K562 (cell line): Measurements from ENCODE around the gene ASF1B. TPM values are rescaled to one million over a fixed set of nuclear protein-coding genes. Genes with fewer than 3 reads are reported as not detected.

ENCODE experiments used
- ATAC-seq: fragments of 200-7000 bp; cut with Tn5 transposase; 3 replicates; pipeline ENCODE4 v1.9.1; 2020; ENCODE audit warnings: moderate library complexity
- BruUV-seq: library from RNA; stranded (reverse); fragments of 400-500 nt; replicated peaks from 2 replicates; lab custom pipeline; 2021; lab: Mats Ljungman, UMichigan
- CTCF ChIA-PET: fragments of 300-600 bp; formaldehyde crosslinking; extraction: SDS; loops from one replicate; lab custom pipeline; 2021; ENCODE audit warnings: low intra/inter-chr PET ratio; lab: Yijun Ruan, JAX
- POLR2A ChIA-PET: fragments of 300-600, 350-650 bp; sonication (Branson Sonifier 250); formaldehyde crosslinking; extraction: SDS; loops from one replicate; lab custom pipeline; 2021; ENCODE audit warnings: antibody characterized with exemption, inconsistent platforms; lab: Yijun Ruan, JAX
- DNase-seq, 4 experiments: peaks; one replicate each; pipeline versions ENCODE4 v3.0.0 to v3.0.0-alpha.2; 2011 to 2018; ENCODE audit warnings: low spot score in 3 of 4, mixed read lengths in 3 of 4; ENCODE audit errors: extremely low read depth in 1 of 4
- FAIRE-seq: peaks from 2 replicates; lab custom pipeline; 2011; peaks lifted over from hg19 to GRCh38; lab: Jason Lieb, UNC
- H2AFZ ChIP-seq: 2 replicates; pipeline ENCODE4 v1.6.0; 2011; ENCODE audit warnings: low read depth, low read length, control low read depth, inconsistent platforms
- H3K27ac ChIP-seq: fragments of 200-600 bp; 3 replicates; pipeline ENCODE4 v1.8.0; 2011; ENCODE audit warnings: low read depth, mild to moderate bottlenecking, control low read depth, inconsistent platforms, low read length, moderate library complexity, mixed read lengths; ENCODE audit errors: extremely low read depth
- H3K27me3 ChIP-seq, 2 experiments: fragments of 300-600 bp in 1 of 2; 2 replicates in 1 of 2; 3 replicates in 1 of 2; pipeline versions ENCODE4 v1.6.0 to v1.8.0; 2011; ENCODE audit warnings: inconsistent platforms in 2 of 2, low read length in 2 of 2, mild to moderate bottlenecking in 1 of 2, mixed read lengths in 1 of 2, moderate library complexity in 1 of 2; ENCODE audit not compliant: control insufficient read depth in 2 of 2, insufficient read depth in 2 of 2
- H3K36me3 ChIP-seq: fragments of 300-600 bp; 3 replicates; pipeline ENCODE4 v1.8.0; 2011; ENCODE audit warnings: mild to moderate bottlenecking, low read length, inconsistent platforms; ENCODE audit not compliant: control insufficient read depth, insufficient read depth
- H3K4me1 ChIP-seq, 2 experiments: fragments of 200-600 bp in 1 of 2; replicated peaks in 1 of 2; 2 replicates in 1 of 2; 3 replicates in 1 of 2; pipeline versions ENCODE4 v1.5.1 to v1.8.0; 2011; ENCODE audit warnings: inconsistent platforms in 2 of 2, low read length in 2 of 2, mild to moderate bottlenecking in 1 of 2, mixed read lengths in 1 of 2, moderate library complexity in 1 of 2; ENCODE audit not compliant: control insufficient read depth in 2 of 2, insufficient read depth in 2 of 2
- H3K4me2 ChIP-seq: 2 replicates; pipeline ENCODE4 v1.6.1; 2011; ENCODE audit warnings: low read length, control low read depth, inconsistent platforms, mixed read lengths; ENCODE audit not compliant: insufficient read depth
- H3K4me3 ChIP-seq: fragments of 200-600 bp; sonication (generic), shearing (Covaris generic); 2 replicates; pipeline ENCODE4 v1.5.1; 2016; ENCODE audit warnings: control low read depth, inconsistent platforms
- H3K79me2 ChIP-seq: fragments of 200-600 bp; 3 replicates; pipeline ENCODE4 v1.8.0; 2011; ENCODE audit warnings: low read length, inconsistent platforms; ENCODE audit not compliant: control insufficient read depth, insufficient read depth
- H3K9ac ChIP-seq, 2 experiments: 2 replicates each; pipeline versions ENCODE4 v1.6.0 to v1.6.1; 2011; ENCODE audit warnings: low read depth in 2 of 2, low read length in 2 of 2, control low read depth in 1 of 2, inconsistent platforms in 1 of 2, mild to moderate bottlenecking in 1 of 2, mixed read lengths in 1 of 2; ENCODE audit not compliant: insufficient read depth in 1 of 2
- H3K9me1 ChIP-seq: one replicate; pipeline ENCODE4 v1.6.0; 2011; ENCODE audit warnings: inconsistent platforms, mild to moderate bottlenecking, low read length, moderate library complexity; ENCODE audit not compliant: control insufficient read depth, insufficient read depth
- H3K9me3 ChIP-seq: replicated peaks from 2 replicates; pipeline ENCODE4 v1.5.1; 2011; ENCODE audit warnings: low read depth, low read length, inconsistent platforms; ENCODE audit not compliant: control insufficient read depth, insufficient read depth
- H4K20me1 ChIP-seq: replicated peaks from 2 replicates; pipeline ENCODE4 v1.6.1; 2011; ENCODE audit warnings: low read length, inconsistent platforms, mixed read lengths; ENCODE audit not compliant: control insufficient read depth, insufficient read depth
- ID3 ChIP-seq, 2 experiments: fragments of 250-450 bp in 1 of 2; fragments of 450-650 bp in 1 of 2; sonication (Bioruptor Pico) in 1 of 2; IDR thresholded peaks; 2 replicates each; pipeline versions ENCODE4 v1.6.1 to v1.8.0; 2016 to 2021; ENCODE audit warnings: mild to moderate bottlenecking in 2 of 2, moderate library complexity in 2 of 2, missing compliant biosample characterization in 1 of 2, missing genetic modification characterization in 1 of 2
- MAFK ChIP-seq: IDR thresholded peaks from 2 replicates; pipeline ENCODE4 v1.6.1; 2011; ENCODE audit warnings: low read length, improper control_type of control experiment
- POLR3A ChIP-seq: IDR thresholded peaks from 2 replicates; pipeline ENCODE4 v1.6.1; 2011; ENCODE audit warnings: borderline replicate concordance, mild to moderate bottlenecking, moderate library complexity; ENCODE audit not compliant: insufficient read length, insufficient read depth; ENCODE audit errors: extremely low read depth
- RBM22 ChIP-seq: fragments of 200-400 bp; formaldehyde crosslinking; IDR thresholded peaks from 2 replicates; pipeline ENCODE4 v1.6.1; 2018; ENCODE audit warnings: low read length, low read depth; ENCODE audit not compliant: poor library complexity, severe bottlenecking
- SAFB2 ChIP-seq: fragments of 200-400 bp; formaldehyde crosslinking; IDR thresholded peaks from 2 replicates; pipeline ENCODE4 v1.6.1; 2018; ENCODE audit warnings: borderline replicate concordance, low read length, low read depth, moderate library complexity; ENCODE audit not compliant: severe bottlenecking
- SMARCA5 ChIP-seq: fragments of 450-650 bp; IDR thresholded peaks from 2 replicates; pipeline ENCODE4 v1.6.1; 2016
- ZZZ3 ChIP-seq: fragments of 450-650 bp; IDR thresholded peaks from 2 replicates; pipeline ENCODE4 v1.6.1; 2016; ENCODE audit warnings: antibody characterized with exemption, mild to moderate bottlenecking, moderate library complexity
- WGBS: fragments of 100-300 bp; shearing (Covaris generic); methylation state at CpG from one replicate; pipeline ENCODE4 v1.1.6; 2016; ENCODE audit warnings: low coverage, mixed read lengths; ENCODE audit not compliant: insufficient coverage; ENCODE audit errors: missing lambda C conversion rate; 5-methylcytosine and 5-hydroxymethylcytosine counted together
- in situ Hi-C: fragments of 300-500 bp; cut with MboI; formaldehyde crosslinking; loops from 4 replicates; pipeline ENCODE4 v1.15.0; 2018; ENCODE audit warnings: inconsistent platforms, mixed read lengths
- intact Hi-C: fragments of 100-400 bp; cut with micrococcal nuclease; formaldehyde crosslinking; loops from 2 replicates; pipeline ENCODE4 v1.14.2; 2022
- polyA plus RNA-seq, 8 experiments: library from polyadenylated mRNA; depleted of rRNA in 4 of 8; stranded (reverse) in 5 of 8; unstranded in 3 of 8; fragments of >200 nt; fragmentation: Nextera tagmentation in 2 of 8; fragmentation: Illumina TruSeq in 1 of 8; extraction: Ambion mirVana in 2 of 8; extraction: Trizol in 1 of 8; gene quantifications; 2 replicates each; pipeline versions ENCODE4 v1.2.1 to v1.2.3, GENCODE V29; 2011 to 2014; ENCODE audit warnings: inconsistent platforms in 1 of 8, missing spikeins in 1 of 8
- total RNA-seq, 7 experiments: library from RNA; depleted of rRNA in 6 of 7; stranded (reverse); fragments of >200 nt in 6 of 7; fragmentation: Illumina TruSeq in 2 of 7; extraction: Trizol in 2 of 7; gene quantifications; 2 replicates each; pipeline versions ENCODE4 v1.2.1 to v1.2.3, GENCODE V29; 2011 to 2021; ENCODE audit warnings: low replicate concordance in 1 of 7
- TF ChIP-seq, protein P1 (sequence below): fragments of 450-650 bp; formaldehyde crosslinking; IDR thresholded peaks from 2 replicates; pipeline ENCODE4 v1.4.0; 2022; ENCODE audit warnings: missing genetic modification characterization
- TF ChIP-seq, protein P2 (sequence below): fragments of 450-650 bp; conservative IDR thresholded peaks from 2 replicates; pipeline ENCODE4 v1.6.1; 2016; ENCODE audit warnings: missing genetic modification characterization, low read depth, mild to moderate bottlenecking, control low read depth, missing compliant biosample characterization

The ASF1B gene
- total and polyA plus RNA-seq, 9 of the 15 experiments (the other 6 are each of a cell fraction or from before 2014, with no cell fraction given), result 6.0 to 69.4 (median 53.3) TPM

DNA sequence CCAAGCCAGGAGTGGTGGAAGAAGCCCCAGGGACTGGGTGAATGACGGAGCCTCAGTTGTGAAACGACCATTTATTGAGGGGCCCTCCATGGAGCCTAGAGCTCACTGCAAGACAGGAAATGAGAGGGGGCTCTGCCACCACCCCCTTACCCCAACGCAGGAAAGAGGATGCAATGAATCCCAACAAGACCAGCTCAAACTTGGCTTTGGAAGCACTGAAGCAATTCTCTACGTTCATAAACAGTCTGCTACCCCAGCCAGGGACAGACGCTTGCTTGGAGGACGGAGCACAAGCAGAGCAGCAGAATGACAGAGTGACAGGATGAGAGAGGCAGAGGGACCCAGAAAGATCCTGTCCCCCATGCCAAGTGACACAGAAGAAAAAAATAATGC is 19.9 kb downstream of the ASF1B start:
- Histone ChIP-seq H3K4me3 (peak overlapping the region; percentile 90), H3K4me2 (peak overlapping the region; percentile 95), H3K9me3 (no peaks in the 10 kb centered on the region), H3K79me2 (peaks cover 24% of the 10 kb centered on the region), H3K4me1 (peaks cover 47 to 68% of the 10 kb centered on the region in 2 experiments; a peak in 4 of 5 replicates), H3K9me1 (peaks cover 4% of the 10 kb centered on the region), H3K27me3 (no peaks in the 10 kb centered on the region), H4K20me1 (no peaks in the 10 kb centered on the region), H2AFZ (peak overlapping the region; percentile 71; the same call in 1 of the 2 replicates), H3K9ac (peak overlapping the region; percentile 52 to 92; a peak in 3 of 4 replicates), H3K36me3 (peaks cover 17% of the 10 kb centered on the region; the same call in 2 of the 3 replicates), H3K27ac (peak overlapping the region; percentile 55; the same call in 2 of the 3 replicates)
- DNase-seq (no peak), FAIRE-seq (peak; percentile 76), ATAC-seq (no peak)
- TF ChIP-seq, protein P1, sequence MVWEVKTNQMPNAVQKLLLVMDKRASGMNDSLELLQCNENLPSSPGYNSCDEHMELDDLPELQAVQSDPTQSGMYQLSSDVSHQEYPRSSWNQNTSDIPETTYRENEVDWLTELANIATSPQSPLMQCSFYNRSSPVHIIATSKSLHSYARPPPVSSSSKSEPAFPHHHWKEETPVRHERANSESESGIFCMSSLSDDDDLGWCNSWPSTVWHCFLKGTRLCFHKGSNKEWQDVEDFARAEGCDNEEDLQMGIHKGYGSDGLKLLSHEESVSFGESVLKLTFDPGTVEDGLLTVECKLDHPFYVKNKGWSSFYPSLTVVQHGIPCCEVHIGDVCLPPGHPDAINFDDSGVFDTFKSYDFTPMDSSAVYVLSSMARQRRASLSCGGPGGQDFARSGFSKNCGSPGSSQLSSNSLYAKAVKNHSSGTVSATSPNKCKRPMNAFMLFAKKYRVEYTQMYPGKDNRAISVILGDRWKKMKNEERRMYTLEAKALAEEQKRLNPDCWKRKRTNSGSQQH, result 0 out of 2 replicates have a peak, but pooled peaks have one; percentile 49
- no peak for TF ChIP-seq POLR3A
- POLR2A ChIA-PET, result interaction anchor here (0.6 to 2.0 kb wide), 2 partner anchors 20 to 34 kb away, joined by 5 to 8 read pairs; no protein-coding TSS in a partner anchor
- in situ Hi-C loops, result no loop called here
- 6% methylated on average over 6 of the region's 6 CpGs for WGBS
- intact Hi-C loops, result no loop called here
- CTCF ChIA-PET, result no interaction called here
- no TSS peak for BruUV-seq

DNA sequence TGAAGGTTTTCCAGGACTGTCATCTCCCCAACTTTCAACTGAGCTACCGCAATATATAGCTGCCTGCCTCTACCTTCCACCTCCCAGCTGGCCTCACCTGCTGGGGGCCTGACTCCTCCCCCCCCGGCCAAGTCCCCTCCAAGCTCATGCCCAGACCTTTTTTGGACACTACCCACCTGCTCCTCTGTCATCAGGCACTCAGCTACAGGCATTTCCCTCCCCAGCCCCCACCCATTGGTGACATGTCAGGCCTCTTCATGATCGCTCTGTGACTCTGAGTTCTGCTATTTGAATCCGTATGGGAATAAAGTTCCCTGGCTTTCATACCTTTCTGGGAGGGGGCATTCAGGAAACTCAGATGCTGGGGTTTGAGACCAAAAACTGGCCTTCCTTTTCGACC is 20.6 kb downstream of the ASF1B start:
- Histone ChIP-seq H3K4me1 (peaks cover 47 to 68% of the 10 kb centered on the region in 2 experiments; a peak in 4 of 5 replicates), H3K9me1 (peaks cover 4% of the 10 kb centered on the region), H3K4me3 (no peak overlapping the region), H3K9ac (peak overlapping the region; percentile 52 to 92; a peak in 2 of 4 replicates), H3K9me3 (no peaks in the 10 kb centered on the region), H3K36me3 (peaks cover 13% of the 10 kb centered on the region; the same call in 2 of the 3 replicates), H3K4me2 (0 out of 2 replicates have a peak overlapping the region, but pooled peaks have one; percentile 95), H2AFZ (no peak overlapping the region), H3K27ac (no peak overlapping the region), H4K20me1 (no peaks in the 10 kb centered on the region), H3K27me3 (no peaks in the 10 kb centered on the region), H3K79me2 (peaks cover 24% of the 10 kb centered on the region)
- CTCF ChIA-PET, result interaction anchor here (1.0 to 2.8 kb wide), 2 partner anchors 43 to 236 kb away, joined by 3 to 12 read pairs; no protein-coding TSS in a partner anchor
- 47% methylated on average over 5 of the region's 5 CpGs for WGBS
- intact Hi-C loops, result no loop called here
- in situ Hi-C loops, result no loop called here
- no peak for FAIRE-seq
- no peak for DNase-seq
- no TSS peak for BruUV-seq
- ATAC-seq, result no peak
- POLR2A ChIA-PET, result interaction anchor here (0.6 to 2.0 kb wide), 2 partner anchors 21 to 33 kb away, joined by 5 to 8 read pairs; no protein-coding TSS in a partner anchor
- no peak for TF ChIP-seq SAFB2
- no peak for TF ChIP-seq SMARCA5
- TF ChIP-seq MAFK, result no peak
- TF ChIP-seq RBM22, result no peak
- no peak for TF ChIP-seq ID3 (CRISPR knock-in tag; IDR thresholded peaks at IDR 0.05)
- TF ChIP-seq ID3 (tag; IDR thresholded peaks at IDR 0.05), result no peak
- TF ChIP-seq, protein P2, sequence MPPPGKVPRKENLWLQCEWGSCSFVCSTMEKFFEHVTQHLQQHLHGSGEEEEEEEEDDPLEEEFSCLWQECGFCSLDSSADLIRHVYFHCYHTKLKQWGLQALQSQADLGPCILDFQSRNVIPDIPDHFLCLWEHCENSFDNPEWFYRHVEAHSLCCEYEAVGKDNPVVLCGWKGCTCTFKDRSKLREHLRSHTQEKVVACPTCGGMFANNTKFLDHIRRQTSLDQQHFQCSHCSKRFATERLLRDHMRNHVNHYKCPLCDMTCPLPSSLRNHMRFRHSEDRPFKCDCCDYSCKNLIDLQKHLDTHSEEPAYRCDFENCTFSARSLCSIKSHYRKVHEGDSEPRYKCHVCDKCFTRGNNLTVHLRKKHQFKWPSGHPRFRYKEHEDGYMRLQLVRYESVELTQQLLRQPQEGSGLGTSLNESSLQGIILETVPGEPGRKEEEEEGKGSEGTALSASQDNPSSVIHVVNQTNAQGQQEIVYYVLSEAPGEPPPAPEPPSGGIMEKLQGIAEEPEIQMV, result no peak
- TF ChIP-seq ZZZ3, result no peak
